WTC11 (cell line): ENCODE measurements around the gene SORCS2.

Source experiments
- ELF4 ChIP-seq: sonication (generic); formaldehyde crosslinking; IDR thresholded peaks from 2 replicates; pipeline ENCODE4 v1.8.1; 2022; ENCODE audit warnings: low read depth, mild to moderate bottlenecking, moderate library complexity, missing genetic modification reagents
- JUN ChIP-seq: sonication (generic); formaldehyde crosslinking; IDR thresholded peaks from 2 replicates; pipeline ENCODE4 v1.8.0; 2023; ENCODE audit warnings: mild to moderate bottlenecking, missing genetic modification reagents
- SP1 ChIP-seq: sonication (generic); formaldehyde crosslinking; conservative IDR thresholded peaks from 2 replicates; pipeline ENCODE4 v1.8.1; 2022; ENCODE audit warnings: missing genetic modification reagents
- ZNF121 ChIP-seq: sonication (generic); formaldehyde crosslinking; IDR thresholded peaks from 2 replicates; pipeline ENCODE4 v1.8.0; 2023; ENCODE audit warnings: missing genetic modification reagents
- ZNF138 ChIP-seq: sonication (generic); formaldehyde crosslinking; conservative IDR thresholded peaks from 2 replicates; pipeline ENCODE4 v1.8.1; 2022; ENCODE audit warnings: mild to moderate bottlenecking, moderate library complexity, missing genetic modification reagents
- ZNF219 ChIP-seq: sonication (generic); formaldehyde crosslinking; IDR thresholded peaks from 2 replicates; pipeline ENCODE4 v1.8.0; 2023; ENCODE audit warnings: missing genetic modification reagents, mild to moderate bottlenecking, borderline replicate concordance
- TF ChIP-seq, protein P1 (sequence below): sonication (generic); formaldehyde crosslinking; IDR thresholded peaks from 2 replicates; pipeline ENCODE4 v1.8.1; 2022; ENCODE audit warnings: mild to moderate bottlenecking, moderate library complexity, missing genetic modification reagents
- TF ChIP-seq, protein P2 (sequence below): sonication (generic); formaldehyde crosslinking; IDR thresholded peaks from 2 replicates; pipeline ENCODE4 v1.8.1; 2022; ENCODE audit warnings: low read depth, mild to moderate bottlenecking, moderate library complexity, missing genetic modification reagents, borderline replicate concordance
- TF ChIP-seq, protein P3 (sequence below): sonication (generic); formaldehyde crosslinking; IDR thresholded peaks from 2 replicates; pipeline ENCODE4 v1.8.0; 2022; ENCODE audit warnings: mild to moderate bottlenecking, missing genetic modification reagents
- TF ChIP-seq, protein P4 (sequence below): fragments of 200-600 bp; IDR thresholded peaks from 2 replicates; pipeline ENCODE4 v1.8.0; 2022; ENCODE audit warnings: antibody characterized with exemption

DNA sequence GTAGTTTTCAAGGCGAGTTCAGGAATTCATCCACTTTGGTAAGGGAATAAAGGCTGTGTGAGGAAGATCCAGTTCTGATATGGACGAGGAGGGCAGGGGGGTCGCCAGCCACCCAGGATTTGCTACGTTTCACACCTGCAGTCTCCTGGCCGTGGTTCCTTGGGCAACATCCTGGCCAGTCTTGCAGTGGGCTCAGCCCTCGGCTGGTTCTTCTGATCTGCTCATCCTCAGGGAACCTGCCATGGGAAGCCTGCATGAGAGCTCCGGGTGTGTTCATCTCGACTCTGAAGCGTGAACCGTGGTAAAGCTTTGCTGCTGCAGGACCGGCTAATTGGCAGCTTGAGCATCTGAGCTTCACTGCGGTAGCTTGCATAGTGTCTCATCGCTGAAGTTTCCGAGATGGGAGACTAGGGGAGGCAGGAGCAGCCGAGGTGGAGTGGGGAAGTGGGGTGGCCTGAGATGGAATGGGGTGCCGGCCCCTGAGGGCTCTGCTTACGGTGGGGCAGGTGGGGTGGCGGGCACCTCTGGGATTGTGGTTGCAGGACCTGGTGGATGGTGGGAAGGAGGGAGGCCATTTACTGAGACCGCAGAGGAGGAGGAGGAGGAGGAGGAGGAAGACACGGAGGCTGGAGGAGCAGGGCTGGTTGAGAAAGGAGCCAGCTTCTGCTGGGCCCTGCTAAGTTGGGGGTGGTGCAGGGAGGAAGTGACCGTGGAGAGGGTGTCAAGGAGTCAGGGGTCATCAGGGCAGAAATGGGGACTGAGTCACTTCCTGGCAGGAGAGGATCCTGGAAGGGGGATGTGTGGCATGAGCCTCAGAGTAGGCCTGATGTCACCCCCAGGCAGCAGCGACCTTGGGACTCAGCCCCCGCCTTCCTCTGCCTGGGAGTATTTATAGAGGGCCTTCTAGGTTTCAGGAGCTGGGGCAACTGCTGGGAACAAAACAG is 455.5 kb downstream of the SORCS2 start:
- TF ChIP-seq, protein P1, sequence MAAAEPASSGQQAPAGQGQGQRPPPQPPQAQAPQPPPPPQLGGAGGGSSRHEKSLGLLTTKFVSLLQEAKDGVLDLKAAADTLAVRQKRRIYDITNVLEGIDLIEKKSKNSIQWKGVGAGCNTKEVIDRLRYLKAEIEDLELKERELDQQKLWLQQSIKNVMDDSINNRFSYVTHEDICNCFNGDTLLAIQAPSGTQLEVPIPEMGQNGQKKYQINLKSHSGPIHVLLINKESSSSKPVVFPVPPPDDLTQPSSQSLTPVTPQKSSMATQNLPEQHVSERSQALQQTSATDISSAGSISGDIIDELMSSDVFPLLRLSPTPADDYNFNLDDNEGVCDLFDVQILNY (CRISPR knock-in tag), result no peak
- TF ChIP-seq, protein P2, sequence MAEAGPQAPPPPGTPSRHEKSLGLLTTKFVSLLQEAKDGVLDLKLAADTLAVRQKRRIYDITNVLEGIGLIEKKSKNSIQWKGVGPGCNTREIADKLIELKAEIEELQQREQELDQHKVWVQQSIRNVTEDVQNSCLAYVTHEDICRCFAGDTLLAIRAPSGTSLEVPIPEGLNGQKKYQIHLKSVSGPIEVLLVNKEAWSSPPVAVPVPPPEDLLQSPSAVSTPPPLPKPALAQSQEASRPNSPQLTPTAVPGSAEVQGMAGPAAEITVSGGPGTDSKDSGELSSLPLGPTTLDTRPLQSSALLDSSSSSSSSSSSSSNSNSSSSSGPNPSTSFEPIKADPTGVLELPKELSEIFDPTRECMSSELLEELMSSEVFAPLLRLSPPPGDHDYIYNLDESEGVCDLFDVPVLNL (CRISPR knock-in tag), result no peak
- TF ChIP-seq SP1 (CRISPR knock-in tag), result no peak
- TF ChIP-seq, protein P3, sequence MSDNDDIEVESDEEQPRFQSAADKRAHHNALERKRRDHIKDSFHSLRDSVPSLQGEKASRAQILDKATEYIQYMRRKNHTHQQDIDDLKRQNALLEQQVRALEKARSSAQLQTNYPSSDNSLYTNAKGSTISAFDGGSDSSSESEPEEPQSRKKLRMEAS (CRISPR knock-in tag), result no peak
- TF ChIP-seq JUN (CRISPR knock-in tag), result no peak
- no peak for TF ChIP-seq ZNF138
- TF ChIP-seq ZNF219, result no peak
- TF ChIP-seq ZNF121, result no peak
- TF ChIP-seq, protein P4, sequence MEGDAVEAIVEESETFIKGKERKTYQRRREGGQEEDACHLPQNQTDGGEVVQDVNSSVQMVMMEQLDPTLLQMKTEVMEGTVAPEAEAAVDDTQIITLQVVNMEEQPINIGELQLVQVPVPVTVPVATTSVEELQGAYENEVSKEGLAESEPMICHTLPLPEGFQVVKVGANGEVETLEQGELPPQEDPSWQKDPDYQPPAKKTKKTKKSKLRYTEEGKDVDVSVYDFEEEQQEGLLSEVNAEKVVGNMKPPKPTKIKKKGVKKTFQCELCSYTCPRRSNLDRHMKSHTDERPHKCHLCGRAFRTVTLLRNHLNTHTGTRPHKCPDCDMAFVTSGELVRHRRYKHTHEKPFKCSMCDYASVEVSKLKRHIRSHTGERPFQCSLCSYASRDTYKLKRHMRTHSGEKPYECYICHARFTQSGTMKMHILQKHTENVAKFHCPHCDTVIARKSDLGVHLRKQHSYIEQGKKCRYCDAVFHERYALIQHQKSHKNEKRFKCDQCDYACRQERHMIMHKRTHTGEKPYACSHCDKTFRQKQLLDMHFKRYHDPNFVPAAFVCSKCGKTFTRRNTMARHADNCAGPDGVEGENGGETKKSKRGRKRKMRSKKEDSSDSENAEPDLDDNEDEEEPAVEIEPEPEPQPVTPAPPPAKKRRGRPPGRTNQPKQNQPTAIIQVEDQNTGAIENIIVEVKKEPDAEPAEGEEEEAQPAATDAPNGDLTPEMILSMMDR, result no peak
- TF ChIP-seq ELF4 (CRISPR knock-in tag), result no peak
